GM12892 (cell line): ENCODE data around the gene DNAJC11.

Experiments
- POLR2A ChIP-seq: IDR thresholded peaks from 2 replicates; pipeline ENCODE4 v1.6.1; 2011; ENCODE audit warnings: low read depth, low read length, control low read depth
- POLR2AphosphoS5 ChIP-seq: IDR thresholded peaks from 2 replicates; pipeline ENCODE4 v1.6.1; 2011; ENCODE audit warnings: low read depth, low read length, control low read depth

- no peak for TF ChIP-seq POLR2AphosphoS5
- TF ChIP-seq POLR2A = no peak
Measured at GRCh38 chr1:6591222-6591621, 110.4 kb downstream of the DNAJC11 start.
